ENCODE measurements around the gene CPLX1.
"Not testable (repeated sequence)": the region's sequence is repeated elsewhere in the genome, so short reads cannot be mapped to it uniquely, and the experiment has no call there.

CPLX1 gene

DNA sequence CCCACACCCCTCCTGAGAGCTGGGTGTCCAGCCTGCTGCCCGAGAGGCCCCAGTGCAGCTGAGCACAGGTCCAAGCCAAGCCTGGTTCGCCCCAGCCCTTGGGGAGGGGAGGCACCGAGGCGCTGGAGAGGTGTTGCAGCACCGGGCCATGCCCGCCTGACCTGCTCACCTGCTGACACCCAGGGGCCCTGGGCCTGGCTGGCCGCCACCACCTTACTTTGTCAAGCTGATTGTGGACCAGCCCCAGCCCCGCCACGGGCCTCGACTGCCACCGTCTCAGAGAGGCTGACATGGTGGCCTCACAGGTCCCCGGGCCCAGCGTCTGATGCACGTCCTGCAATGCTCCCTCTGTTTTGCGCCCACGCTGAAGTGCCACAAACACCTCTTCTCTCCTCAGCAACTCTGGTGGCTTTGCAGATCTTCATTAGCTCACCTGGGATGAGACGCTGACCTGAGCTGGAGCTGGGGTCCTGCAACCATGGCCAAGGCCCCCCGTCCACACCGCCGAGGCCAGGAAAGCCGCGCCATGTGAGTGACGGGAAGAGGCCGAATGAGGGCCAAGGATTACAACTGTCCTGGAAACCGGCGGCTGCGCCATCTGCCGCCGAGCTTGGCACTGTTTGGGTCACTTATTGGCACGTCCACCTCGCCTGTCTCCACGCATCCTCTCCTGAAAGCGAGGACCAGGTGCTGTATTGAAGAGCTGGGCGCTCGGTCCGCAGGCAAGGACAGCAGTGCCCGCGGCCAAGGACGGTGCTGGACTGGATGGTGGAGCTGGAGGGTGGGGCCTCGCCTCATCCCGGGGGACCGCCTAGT lies 7.6 kb downstream of the CPLX1 start:
- DNase-seq: no peak

DNA sequence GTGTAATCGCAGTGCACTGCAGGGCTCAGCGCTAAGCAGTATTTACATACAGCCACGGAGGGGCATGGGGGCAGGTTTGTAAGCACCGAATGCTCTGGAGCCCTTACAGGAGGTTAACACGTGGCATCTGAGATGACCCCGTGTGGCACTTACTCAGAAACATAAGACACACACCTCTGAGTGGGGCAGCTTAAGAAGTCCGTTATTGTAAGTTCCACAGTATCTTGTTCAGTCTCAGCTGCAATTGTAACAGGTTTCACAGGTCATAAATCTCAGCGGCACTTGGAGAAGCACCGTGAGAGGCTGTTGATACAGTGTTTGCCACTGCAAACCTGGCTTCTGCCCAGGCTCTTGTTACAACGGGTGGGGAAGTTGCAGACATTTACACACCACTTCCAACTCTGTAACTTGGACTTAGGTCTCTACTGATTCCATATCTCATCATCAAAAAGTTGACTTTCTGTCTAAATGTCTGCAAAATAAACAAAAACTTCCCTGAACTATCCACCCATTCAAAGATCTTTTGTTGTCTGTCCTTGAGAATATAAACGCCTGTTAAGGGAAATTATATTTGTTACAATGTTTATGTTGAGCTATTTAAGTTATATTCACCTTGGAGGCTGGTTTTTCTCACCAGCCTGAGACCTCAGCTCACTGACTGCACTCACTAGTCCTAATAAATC lies 10.3 kb downstream of the CPLX1 start:
- peak in 2 of 3 experiments; percentile 55 to 88 for DNase-seq

DNA sequence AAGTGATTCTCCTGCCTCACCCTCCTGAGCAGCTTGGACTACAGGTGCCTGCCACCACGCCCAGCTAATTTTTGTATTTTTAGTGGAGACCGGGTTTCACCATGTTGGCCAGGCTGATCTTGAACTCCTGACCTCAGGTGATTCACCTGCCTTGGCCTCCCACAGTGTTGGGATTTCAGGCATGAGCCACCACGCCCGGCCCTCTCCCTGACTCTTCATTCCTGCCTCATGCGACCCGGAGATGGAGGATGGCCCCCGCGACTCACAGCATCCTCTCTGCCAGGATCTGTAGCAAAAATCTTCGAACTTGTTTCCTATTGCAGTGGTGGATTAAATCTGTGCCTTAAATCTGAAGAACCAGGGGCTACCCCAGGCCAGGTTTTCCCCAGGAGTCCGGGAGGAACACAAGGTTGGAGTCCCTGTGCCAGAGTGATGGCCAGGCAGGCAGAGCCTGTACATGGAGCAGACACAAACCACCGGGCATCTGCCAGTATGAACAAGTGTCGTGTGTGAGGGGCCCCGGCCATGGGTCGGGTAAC lies 11.5 kb downstream of the CPLX1 start:
- DNase-seq: no peak

DNA sequence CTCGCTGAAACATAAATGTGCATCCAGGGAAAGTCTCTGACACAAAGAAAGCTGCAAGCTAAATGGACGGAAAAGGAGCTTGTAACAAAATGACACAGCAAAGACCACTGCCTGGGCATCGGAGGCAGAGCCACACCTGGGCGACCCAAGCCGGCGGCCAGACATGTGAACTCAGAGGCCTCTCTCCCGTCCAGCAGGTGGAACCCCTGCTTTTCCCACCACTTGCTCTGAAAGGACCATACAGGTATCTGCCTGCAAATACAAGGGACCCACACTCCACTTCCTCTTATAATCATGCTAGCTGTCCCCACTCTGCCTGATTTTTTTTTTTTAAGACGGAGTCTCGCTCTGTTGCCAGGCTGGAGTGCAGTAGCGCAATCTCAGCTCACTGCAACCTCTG lies 12.0 kb downstream of the CPLX1 start:
- peak in 1 of 3 experiments; percentile 8 for DNase-seq

DNA sequence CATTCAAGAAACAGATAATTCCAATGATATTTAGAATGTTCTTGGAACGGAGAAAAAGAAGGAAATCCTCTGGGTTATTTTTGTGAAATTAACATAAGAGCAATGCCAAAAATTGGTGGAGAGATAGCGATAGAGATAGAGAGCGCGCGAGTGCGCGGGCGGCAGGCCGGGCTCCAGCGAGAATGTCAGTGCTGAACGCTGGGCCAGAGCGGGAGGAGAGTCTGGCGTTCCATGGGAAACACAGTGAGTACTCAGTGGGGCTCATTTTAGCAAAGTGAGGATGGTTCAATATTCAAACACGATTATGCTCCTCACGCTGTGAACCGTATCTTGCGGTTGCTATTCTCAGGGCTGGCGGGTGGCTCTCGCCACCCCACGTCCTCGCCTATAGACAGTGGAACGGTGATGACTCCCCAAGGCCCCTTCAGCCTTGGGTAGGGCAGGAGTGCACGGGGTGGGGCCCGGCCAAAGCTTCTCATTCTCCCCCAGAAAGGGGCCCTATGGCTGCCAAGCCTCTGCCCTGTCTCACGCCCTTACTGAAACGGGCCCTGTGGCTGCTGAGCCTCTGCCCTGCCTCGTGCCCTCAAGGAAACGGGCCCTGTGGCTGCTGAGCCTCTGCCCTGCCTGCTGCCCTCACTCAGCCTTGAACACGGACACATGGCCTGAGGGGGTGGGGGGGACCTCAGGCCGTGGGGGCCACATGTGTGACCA lies 16.9 kb downstream of the CPLX1 start:
- DNase-seq: no peak

DNA sequence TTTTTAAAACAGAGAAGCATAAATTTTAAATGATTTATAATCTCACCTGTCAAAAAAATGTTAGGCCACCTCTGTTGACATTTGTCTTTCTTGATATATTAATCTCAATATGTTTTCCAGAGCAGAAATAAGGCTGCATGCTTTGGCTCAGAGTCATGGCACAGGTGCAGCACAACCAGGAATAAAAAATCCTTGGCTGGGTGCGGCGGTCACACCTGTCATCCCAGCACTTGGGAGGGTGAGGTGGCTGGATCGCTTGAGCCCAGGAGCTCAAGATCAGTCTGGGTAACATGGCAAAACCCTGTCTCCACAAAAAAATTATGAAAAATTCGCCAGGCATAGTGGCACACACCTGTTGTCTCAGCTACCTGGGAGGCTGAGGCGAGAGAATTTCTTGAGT lies 18.1 kb downstream of the CPLX1 start:
- DNase-seq: peak in 1 of 3 experiments; percentile 5

DNA sequence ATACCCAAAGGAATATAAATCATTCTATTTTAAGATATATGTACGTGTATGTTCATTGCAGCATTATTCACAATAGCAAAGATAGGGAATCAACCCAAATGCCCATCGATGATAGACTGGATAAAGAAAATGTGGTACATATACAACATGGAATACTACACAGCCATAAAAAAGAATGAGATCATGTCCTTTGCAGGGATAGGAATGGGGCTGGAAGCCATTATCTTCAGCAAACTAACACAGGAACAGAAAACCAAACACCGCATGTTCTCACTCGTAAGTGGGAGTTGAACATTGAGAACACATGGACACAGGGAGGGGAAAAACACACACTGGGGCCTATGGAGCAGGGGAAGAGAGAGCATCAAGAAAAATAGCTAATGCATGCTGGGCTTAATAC lies 18.9 kb downstream of the CPLX1 start:
- DNase-seq: not testable (repeated sequence)

DNA sequence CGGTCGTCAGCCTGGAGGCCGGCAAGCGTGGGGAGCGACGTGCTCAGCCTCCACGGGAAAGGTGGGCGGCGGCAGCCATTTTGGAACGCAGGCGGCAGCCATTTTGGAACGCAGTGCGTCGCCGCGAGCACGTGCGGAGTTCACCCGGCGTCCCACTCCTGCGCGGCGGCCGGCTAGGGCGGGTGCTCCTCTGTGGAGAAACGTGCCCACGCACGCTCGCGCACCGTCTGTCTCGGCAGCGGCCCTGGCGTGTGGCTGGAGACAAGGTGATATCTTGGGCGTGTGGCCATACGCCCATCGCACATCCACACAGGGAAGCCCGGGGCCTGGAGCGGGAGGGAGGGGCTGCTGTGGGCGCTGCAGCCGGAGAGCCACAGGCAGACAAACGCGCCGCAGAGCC lies 21.1 kb downstream of the CPLX1 start:
- no peak for DNase-seq

DNA sequence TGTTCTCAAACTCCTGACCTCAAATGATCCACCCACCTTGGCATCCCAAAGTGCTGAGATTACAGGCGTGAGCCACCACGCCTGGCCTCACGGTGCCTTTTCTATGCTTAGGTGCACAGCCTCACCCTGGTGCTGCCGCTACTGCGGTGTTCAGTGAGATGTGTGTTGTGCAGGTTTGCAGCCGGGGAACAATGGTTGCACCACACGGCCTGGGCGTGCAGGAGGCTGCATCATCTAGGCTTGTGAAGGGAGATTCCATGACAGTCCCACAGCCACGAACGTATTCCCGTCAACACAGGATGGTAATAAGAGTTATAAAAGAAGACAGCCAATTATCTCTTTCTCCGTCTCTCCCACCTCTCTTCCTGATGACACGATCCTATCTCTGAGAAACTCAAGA lies 22.0 kb downstream of the CPLX1 start:
- DNase-seq: no peak

DNA sequence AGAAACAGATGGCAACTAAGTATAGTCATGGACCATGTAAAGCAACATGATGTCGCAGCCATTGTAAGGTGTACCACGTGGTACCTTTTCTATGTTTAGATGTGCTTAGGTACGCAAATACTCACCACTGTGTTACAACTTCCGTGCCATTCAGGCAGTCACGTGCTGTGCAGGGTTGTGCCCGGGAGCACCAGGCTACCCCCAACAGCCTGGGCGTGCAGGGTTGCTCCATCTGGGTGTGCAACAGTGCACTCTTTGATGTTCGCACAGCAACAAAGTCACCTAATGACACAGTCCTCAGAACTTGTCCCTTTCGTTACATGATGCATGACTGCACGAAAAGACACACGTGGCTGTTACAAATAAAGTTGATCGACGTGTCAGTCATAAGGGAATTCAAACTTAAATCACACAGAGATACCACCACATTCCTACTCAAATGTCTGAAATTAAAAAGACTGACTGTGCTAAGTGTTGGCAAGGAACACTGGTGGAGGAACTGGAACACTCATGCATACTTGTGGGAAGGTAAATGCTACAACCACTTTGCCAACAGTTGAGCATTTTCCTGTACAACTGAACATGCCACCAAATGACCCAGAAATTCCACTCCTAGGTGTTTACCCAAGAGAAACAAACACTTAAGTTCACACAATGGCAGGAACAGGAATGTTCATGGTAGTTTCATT lies 24.3 kb downstream of the CPLX1 start:
- no peak for DNase-seq

DNA sequence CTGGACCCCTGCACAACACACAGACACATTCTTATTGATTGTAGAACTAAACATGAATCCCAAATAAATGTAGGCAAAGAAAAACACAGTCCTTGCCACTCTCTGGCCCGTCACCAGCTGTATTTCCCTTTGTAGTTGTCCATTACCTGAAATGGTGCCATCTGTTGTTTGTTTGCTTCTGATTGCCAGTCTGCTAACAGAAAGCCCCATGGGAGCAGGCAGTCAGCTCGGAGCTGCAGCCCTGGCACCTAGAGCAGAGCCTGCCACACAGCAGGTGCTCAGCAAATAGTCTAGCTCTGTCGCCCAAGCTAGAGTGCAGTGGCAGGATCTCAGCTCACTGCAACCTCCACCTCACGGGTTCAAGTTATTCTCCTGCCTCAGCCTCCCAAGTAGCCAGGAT lies 28.9 kb downstream of the CPLX1 start:
- peak in 2 of 3 experiments; percentile 57 to 81 for DNase-seq

DNA sequence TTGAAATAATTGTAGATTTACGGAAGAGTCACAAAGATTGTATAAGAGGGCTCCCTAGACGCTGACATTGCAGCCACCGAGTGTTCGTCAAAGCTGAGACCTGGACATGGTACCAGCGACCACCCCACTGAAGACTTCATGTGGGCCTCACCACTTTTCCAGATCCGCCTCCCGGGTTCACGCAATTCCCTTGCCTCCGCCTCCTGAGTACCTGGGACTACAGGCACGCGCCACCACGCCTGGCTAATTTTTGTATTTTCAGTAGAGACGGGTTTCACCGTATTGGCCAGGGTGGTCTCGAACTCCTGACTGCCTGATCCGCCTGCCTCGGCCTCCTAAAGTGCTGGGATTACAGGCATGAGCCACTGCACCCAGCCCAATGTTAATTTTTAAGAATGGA lies 29.7 kb downstream of the CPLX1 start:
- DNase-seq: no peak

DNA sequence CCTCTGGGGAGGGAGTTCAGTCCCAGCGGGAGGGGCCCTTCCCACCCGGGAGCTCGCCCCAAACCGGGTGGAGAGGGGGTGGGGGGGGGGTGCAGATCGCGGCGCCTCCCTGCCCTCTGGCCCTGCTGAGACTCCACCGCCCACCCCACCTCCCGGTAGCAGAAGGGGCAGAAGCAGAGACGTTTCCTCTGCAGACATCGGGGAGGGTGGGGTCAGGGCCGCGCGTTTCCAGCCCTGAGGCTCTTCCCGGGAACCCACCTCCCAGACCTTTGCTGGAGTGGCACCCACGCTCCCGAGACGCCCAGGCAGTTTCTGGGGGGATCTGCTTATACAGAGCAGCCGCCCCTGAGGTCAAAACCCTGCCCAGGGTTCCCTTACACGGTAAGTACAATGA lies 30.2 kb downstream of the CPLX1 start:
- peak in 1 of 3 experiments; percentile 16 for DNase-seq

DNA sequence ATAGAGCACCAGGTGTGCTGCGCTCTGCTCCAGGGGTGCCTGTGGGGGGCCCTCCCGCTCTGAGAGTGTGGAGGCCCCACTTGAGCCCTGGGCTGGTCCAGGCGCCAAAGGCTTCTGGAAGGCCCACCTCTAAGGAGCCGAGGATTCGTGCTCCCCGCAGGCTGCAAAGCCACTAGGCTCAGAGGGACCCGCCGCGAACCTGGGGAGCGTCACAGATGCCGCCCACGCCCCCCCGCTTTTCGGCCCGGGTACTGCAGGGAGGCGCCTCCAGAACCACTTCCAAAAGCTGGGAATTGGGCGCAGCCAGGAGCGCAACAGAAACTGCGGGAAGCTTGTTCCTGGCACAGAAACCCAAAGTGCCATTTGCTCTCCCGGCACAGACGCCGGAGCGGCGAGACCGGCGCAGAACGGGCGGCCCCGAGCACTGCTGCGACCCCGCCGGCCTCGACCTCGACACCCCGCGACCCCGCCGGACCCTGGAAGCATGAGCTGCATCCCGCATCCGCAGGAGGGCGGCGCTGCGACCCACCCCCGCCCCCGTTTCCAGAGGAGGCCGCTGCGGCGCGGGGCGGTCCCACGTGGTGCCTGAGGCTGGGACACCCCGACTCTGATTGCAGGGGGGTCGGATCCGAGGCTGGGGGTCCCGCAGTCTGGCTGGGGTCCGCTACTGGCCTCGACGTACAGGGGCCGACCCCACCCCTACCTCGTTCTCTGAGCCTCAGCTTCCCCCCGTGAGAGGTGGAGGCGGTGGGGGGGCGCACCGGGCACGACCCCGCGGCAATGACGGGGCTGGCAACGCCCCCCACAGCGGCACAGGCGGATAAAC lies 30.8 kb downstream of the CPLX1 start:
- peak in 2 of 3 experiments; percentile 66 to 76 for DNase-seq

DNA sequence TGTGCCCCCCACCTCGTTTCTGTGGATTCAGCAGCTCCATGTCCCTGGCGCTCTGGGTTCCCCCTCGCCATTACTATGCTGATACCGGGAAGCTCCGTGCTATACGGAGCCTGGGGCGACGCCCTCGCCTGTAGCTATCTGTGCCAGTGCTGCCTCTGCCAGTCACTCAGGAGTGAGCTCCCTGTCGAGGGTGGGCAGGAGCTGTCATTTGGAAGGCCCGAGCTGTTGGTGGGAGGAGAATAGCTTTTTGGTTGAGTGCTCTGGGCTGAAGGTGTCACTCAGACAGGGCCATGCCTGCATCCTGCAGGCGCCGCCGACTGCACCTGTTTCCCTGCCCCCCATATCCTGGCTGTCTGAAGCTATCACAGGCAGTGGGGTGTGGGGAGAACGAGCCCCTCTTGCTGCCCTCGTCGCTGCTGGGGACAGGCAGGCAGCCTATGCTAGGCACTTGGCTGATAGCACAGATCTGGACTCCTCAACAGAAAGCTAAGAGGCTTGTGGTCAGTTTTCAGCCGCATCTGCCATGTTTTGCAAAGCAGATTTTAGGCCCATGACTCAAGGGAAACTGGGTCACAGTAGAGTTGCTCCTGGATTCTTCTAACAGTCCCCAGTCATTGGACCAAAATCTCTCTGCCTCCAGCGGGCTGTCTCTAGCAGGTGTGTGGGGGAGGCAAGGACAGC lies 31.8 kb downstream of the CPLX1 start:
- DNase-seq: peak in 1 of 3 experiments; percentile 52

DNA sequence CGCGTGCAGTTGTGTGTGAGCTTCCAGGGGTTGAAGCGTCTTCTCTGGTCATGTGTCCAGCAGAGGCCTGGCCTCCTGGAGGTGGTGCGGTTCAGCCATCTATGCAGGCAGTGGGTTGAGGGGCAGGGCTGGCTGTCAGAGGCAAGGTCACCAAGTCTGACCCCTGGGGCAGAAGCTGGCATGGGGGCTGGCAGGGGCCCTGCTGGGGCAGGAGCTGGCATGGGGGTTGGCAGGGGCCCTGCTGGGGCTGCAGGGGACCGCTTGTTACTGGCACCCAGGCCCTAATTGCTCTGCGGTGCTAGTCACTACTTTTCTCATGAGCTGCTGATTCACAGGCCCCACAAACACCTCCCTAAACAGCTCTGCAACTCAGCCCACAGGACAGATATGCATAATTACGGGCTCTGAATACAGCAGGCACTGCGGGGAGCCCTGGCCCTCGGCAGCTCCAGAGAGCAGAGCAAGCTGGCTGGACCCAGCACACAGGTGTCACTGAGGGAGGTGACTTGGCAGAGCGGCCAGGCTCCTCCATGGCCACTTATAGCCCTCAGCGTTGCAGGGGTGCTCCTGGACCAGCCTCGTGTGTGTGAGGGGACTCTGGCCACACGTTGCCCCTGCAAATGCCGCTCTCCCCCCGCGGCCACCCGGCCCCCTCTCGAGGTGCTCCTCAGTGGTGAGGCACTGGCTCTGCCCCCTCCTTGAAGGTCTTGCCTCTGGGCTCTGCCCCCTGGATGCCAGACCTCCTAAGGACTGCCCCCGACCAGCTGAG lies 32.7 kb downstream of the CPLX1 start:
- DNase-seq: peak in 2 of 3 experiments; percentile 51 to 82

DNA sequence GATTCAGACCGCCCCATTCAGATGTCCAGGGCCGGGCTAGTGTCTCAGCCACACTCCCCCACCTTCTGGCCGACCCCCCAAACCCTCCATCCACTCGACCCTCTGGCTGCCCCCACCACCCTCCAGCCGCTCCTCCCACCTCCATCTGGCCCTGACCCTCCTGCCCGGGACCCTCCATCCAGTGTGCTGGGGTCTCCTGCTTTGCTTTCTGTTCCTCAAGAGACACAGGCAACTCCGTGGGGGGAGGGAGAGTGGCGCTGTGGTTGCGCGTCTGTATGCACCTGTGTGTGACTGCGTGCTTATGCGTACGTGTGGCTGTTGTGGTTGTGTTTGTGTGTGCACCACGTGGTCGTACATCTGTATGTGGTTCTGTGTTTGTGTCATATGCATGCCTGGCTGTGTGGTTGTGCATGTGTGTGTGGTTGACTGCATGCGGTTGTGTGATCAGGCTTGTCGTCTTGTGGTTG lies 33.3 kb downstream of the CPLX1 start:
- no peak for DNase-seq

DNA sequence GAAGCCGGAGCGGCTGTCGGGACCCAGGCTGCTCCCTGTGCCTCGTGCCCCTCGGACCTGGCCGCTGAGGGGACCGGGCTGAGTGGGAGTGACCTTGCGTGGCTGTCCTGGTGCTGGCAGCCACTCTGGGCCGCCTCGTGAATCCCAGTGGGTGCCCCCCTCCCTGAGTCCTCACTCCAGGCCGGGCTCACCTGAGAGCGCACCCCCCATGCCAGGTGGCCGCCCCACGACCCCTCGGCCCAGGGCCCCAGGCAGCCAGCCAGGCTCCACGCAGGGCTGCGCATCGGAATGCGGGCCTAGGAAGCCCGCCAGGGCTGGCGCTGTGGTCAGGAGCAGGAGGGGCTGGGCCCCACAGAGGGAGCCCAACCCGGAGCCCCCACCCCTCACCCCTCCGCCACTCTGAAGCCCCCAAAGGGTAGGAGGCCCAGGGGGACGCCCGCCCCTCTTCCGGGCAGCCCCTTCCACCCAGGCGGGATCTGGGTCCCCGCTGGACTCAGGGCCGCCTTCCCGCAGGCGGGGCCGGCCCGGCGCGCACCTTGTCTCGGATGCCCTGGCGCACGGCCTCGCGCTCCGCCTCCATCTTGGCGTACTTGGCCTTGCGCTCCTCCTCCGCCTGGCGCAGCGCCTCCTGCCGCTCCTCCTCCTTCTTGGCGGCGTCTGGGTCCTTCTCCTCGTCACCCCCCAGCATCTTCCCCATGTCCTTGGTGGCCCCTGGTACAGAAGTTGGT lies 33.9 kb downstream of the CPLX1 start:
- DNase-seq: no peak

DNA sequence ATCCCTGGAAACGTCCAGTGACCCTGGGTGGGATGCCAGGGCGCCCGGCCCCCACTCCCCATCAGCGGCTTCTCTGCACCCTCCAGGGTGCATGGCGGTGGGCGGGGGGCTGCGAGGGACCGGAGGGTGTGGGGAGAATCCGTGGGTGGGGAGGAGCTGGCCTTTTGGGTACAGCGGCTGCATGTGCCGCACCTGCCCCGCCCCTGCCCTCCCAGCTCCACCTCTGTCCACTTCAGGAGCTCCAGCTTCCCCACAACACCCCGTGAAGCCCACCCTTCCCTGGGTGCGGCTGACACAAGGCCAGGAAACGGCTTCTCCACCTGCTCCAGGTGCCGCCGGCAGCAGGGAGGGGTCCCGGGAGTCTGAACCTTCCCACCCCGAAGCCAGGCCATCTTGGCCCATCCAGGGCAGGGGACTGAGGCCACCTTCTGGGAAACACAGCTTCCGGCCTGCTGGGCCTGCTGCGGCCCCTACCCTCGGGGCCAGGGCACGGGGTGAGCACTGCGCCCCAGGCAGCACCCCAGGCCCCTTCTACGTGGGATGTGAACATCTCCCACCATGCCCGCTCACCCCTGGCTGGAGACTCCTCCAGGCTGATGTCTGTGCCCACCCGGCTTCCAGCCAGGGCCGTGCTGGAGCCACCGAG lies 34.6 kb downstream of the CPLX1 start:
- no peak for DNase-seq

All from NCI-H1417 (cell line).